NOMO-1 (cell line): Measurements from ENCODE around the gene POLR2L.

Source experiments
- DNase-seq, 2 experiments: peaks; one replicate each; lab custom pipeline; 2025; ENCODE audit not compliant: unreplicated experiment in 2 of 2; lab: John Stamatoyannopoulos, UW

Gene POLR2L

GRCh38 chr11:813456-814096 is 28.8 kb downstream of the POLR2L start:
- DNase-seq: no peak

DNA sequence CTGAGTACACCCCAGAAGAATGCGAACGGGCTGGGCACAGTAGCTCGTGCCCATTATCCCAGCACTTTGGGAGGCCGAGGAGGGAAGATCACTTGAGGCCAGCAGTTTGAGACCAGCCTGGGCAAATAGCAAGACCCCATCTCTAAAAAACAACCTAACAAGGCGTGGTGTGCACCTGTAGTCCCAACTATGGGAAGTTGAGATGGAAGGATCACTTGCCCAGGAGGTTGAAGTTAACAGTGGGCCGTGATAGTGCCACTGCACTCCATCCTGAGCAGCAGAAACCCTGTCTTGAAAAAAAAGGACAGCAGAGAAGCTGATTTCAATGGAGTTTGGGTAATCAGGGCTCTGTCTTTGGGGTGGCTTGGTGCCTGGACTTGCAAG is 29.3 kb downstream of the POLR2L start:
- no peak for DNase-seq

DNA sequence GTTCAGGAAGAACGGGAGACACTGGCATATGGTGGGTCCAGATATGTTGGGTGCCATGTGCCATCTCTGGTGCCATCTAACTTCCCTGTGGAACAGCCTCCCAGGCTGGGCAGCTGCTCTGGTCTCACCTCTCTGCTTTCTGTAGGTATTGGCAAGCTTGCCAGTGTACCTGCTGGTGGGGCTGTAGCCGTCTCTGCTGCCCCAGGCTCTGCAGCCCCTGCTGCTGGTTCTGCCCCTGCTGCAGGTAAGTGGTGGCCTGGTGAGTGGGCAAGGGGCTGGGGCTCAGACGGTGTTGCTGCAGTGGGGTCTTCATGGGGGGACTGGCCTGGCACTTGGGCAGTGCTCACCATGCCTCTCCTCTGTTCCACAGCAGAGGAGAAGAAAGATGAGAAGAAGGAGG is 29.9 kb downstream of the POLR2L start:
- no peak for DNase-seq

DNA sequence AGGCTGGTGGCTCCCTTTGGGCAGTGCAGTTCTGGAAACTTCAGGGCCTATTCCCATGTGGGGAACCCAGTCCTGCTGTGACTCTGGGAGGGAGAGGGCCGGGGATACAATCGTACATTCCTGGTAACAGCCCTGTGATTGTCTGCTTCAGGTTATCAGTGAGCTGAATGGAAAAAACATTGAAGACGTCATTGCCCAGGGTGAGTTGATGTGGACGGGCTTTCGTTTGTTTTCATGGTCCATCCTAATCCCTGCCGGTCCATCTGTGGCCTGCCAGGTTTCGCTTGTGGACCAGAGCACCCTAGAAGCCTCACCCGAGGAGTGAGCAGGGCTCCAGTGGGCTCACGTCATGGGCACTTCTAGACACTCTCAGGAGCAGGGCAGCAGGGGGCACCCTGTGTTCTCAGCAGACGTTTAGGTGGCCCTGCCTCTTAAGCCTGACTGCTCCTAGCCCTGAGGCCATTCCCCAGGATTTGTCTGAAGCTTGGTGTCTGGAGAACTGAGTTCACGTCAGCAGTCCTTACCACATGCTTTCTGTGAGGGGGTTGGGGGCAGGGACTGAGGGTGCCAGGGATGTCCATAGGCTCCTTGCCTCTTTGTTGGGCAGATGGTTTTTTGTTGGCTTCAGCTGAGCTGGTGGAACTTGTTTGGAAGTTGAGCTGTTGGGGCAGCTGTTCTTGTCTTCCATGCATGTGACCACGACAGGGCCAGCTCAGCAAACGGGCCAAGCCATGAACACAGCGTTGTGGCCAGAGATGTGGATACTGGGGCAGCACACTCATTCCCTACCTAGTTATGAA is 30.7 kb downstream of the POLR2L start:
- DNase-seq: no peak

GRCh38 chr11:810040-810567 is 32.2 kb downstream of the POLR2L start:
- no peak for DNase-seq

DNA sequence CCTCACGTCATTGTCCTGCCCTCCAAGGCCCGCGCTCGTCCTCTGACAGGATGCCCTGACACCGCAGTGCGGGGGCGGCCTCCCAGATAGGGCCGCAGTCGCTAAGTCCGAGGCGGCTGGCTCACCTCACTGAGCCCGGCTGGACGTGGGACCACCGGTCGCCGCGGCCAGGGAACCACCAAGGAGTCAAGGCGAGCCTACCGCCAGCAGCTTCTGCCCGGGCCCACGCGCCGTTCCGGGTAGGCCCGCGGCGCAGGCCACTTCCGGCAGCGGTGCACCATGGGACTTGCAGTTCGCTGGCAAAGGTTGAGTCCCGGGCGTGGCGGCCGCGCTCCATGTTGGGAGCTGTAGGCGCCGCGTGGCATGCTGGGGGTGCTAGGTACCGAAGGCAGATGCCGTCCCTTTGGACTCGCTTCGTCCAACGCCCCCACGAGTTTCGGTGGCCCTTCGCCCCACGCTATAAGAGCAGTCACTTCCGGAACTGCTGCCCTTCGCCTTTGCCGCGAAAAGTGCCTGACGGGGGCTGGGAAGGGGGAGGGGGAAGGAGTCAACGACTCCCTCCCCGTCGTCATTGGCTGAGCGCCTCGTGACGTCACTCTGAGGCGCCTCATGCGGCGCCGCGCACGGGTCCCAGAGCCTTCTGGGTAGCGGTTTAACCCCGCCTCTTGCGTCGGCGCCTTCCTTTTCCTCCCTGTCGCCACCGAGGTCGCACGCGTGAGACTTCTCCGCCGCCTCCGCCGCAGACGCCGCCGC is 32.9 kb downstream of the POLR2L start, which contains the start of gene RPLP2:
Gene RPLP2 (plus strand): TSS at position 681 of the 753 bp plus-strand sequence. CDS start 268 bp downstream, outside the sequence.
- DNase-seq: peak; percentile 91 to 95

- DNase-seq: peak in 1 of 2 experiments; percentile 26
Observed at GRCh38 chr11:808427-809286, 33.7 kb downstream of the POLR2L start.

- DNase-seq: no peak
Observed at GRCh38 chr11:804599-804964, 37.7 kb downstream of the POLR2L start.

- no peak for DNase-seq
Observed at GRCh38 chr11:803770-804598, 38.3 kb downstream of the POLR2L start.

- no peak for DNase-seq
Observed at GRCh38 chr11:803467-803742, 38.9 kb downstream of the POLR2L start.

DNA sequence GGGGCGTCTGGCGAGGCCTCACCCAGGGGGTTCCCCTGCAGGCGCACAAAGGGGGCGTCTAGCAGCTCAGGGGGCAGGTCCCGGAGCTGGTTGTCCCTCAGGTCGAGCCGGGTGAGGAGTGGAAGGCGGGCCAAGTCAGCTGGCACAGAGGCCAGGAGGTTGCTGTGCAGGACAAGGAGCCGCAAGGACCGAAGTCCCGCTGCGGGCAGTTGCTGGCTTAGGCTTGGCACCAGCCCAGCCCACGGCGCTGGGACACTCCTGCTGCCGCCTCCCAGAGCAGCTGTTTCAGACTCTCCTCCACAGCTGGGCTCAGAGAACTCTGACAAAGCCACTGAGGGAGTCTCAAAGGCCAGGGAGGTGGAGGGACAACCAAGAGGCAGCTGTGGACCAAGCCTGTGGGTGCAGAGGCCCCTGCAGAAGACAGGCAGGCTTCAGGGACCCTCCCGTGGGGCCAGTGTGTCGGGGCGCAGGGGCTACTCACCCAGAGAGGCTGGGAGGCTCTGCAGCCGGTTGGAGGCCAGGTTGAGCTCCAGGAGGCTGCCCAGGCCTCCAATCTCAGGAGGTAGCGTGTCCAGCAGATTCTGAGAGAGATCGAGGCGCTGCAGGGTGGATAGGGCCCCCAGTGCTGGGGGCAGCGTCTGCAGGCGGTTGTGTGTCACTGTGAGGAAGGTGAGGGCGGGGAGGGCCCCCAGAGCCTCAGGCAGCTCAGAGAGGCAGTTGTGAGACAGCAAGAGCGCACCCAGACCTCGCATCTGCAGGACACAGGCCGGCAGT is 39.4 kb downstream of the POLR2L start:
- no peak for DNase-seq

GRCh38 chr11:802018-802617 is 40.2 kb downstream of the POLR2L start:
- DNase-seq: no peak

DNA sequence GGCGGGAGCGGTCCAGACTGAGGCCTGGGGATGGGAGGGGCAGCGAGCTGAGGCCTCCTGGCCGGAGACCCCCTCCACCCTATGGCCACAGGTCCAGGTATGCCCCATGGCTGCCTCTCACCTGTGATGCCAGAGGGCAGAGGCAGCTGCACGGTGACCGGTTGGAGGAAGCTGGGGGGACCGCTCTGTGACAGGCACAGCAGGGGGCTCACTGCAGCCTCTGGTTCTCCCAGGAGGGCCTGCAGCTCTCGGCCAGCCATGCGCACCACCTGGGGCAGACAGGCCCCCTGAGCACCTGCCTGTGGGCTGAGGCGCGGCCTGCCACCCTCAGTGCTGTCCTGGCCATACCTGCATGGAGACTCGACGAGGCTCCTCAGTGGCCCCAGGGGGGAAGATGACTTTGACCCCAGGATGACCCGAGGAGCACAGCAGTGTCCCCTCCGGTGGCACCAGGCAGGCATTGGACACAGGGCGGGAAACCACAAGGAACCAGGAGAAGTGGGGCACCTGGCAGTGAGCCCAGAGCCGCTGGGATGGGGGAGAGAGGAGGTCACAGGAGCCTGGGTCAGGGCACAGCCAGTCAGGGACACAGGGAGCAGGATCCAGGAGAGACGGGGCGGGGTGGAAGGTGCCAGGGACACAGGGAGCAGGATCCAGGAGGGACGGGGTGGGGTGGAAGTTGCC is 41.1 kb downstream of the POLR2L start:
- DNase-seq: no peak

- DNase-seq: no peak
Observed at GRCh38 chr11:800473-800872, 41.9 kb downstream of the POLR2L start.

DNA sequence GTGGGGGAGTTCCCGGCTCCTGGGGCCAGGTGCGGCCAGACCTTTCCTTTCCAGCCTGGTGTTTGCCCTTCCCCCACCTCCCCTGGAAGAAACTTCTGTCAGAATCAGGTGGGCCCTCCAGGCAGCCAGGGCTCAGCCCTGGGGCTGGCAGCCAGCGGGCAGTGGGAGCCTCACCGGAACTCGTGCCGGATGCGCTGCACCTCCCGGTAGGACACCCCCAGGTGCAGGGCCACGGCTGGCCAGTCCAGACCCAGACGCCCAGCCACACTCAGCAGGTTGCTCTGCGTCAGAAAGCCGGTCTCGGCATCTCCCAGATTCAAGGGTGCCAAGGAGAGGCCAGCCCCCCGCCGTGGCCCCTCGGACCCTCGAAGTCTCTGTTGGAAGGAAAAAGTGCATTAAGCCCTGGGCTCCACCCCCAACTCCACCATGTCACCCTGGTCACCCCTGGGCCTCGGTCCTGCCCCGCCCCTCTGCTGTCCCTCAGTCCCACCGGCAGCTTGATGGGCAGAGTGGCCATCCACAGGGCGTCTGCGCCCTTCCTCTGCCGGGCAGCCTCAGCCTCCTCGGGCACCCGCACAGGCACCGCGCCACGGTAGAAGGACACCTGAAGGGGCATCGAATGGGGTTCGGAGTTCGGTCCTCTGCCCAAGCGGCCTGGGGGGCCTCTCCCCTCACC is 42.5 kb downstream of the POLR2L start:
- DNase-seq: no peak

DNA sequence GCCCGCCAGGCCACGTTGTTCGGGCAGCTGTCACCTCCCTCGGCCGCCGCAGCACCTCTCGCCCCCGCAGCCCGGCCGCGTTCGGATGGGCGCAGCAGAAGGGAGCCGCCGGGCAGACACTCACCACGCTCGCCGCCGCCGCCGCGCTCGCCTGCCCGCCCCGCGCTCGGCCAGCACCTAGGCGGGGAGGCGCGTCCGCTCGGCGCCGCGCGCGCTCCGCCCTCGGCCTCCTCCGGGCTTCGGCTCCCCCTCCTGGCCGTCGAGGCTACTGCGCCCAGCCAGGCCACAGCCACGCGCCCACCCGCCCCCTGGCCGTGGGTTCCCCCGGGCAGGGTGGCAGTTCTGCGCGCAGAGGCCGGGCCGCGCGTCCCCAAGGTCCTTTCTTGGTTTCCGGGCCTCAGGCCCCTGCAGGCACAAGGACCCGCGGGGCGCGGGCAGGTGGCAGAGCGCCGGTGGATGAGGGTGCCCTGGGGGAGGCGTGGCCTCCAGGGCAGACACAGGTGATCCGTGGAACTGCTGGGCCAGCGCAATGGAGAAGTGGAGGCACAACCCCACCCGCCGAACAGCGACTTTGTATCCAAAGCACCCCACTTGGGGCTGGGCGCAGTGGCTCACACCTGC is 44.1 kb downstream of the POLR2L start, which contains the start of gene SLC25A22:
Gene SLC25A22 (minus strand): TSS at position 189 of the 621 bp plus-strand sequence. CDS start 3,275 bp downstream, outside the sequence.
- DNase-seq: peak; percentile 64 to 86
